GM19023 (cell line): ENCODE data around the gene CST9L.
A peak's percentile ranks its signal among the peaks of the same experiment; 100 is the strongest.

Experiments
- ATAC-seq: cut with Tn5 transposase; IDR thresholded peaks from one replicate; pipeline ENCODE4 v1.9.1; 2021; ENCODE audit warnings: mild to moderate bottlenecking, moderate library complexity; ENCODE audit not compliant: unreplicated experiment

Gene CST9L

GRCh38 chr20:23568320-23568970 lies at the start of gene CST9L:
Gene CST9L, minus strand, starts transcription at chr20:23568484. Its CDS starts 34 bp downstream, at chr20:23568450.
- ATAC-seq = no peak

- ATAC-seq = no peak
Measured at GRCh38 chr20:23614163-23614562, 45.9 kb upstream of the CST9L start.

- no peak for ATAC-seq
Measured at GRCh38 chr20:23613676-23614075, 45.4 kb upstream of the CST9L start.

- no peak for ATAC-seq
Measured at GRCh38 chr20:23612396-23612795, 44.1 kb upstream of the CST9L start.

GRCh38 chr20:23609486-23610109 lies 41.3 kb upstream of the CST9L start:
- ATAC-seq = no peak

GRCh38 chr20:23608251-23608846 lies 40.1 kb upstream of the CST9L start:
- no peak for ATAC-seq

- ATAC-seq = no peak
Measured at GRCh38 chr20:23607497-23608245, 39.4 kb upstream of the CST9L start.

GRCh38 chr20:23606652-23607049 lies 38.4 kb upstream of the CST9L start:
- peak; percentile 86 for ATAC-seq

- ATAC-seq = no peak
Measured at GRCh38 chr20:23605867-23606651, 37.8 kb upstream of the CST9L start, which contains the start of gene CST9. Gene CST9, minus strand, starts transcription at chr20:23605917. Its CDS starts 53 bp downstream, at chr20:23605864.

- ATAC-seq = no peak
Measured at GRCh38 chr20:23604306-23604705, 36.0 kb upstream of the CST9L start.

GRCh38 chr20:23603321-23603720 lies 35.0 kb upstream of the CST9L start:
- no peak for ATAC-seq

GRCh38 chr20:23602699-23603098 lies 34.4 kb upstream of the CST9L start:
- no peak for ATAC-seq

- ATAC-seq = no peak
Measured at GRCh38 chr20:23602241-23602640, 34.0 kb upstream of the CST9L start.

GRCh38 chr20:23601715-23602114 lies 33.4 kb upstream of the CST9L start:
- ATAC-seq = no peak

GRCh38 chr20:23598481-23598880 lies 30.2 kb upstream of the CST9L start:
- ATAC-seq = no peak

GRCh38 chr20:23596579-23597250 lies 28.4 kb upstream of the CST9L start:
- ATAC-seq = no peak

- no peak for ATAC-seq
Measured at GRCh38 chr20:23595941-23596340, 27.7 kb upstream of the CST9L start.

GRCh38 chr20:23588434-23589403 lies 20.4 kb upstream of the CST9L start:
- no peak for ATAC-seq

GRCh38 chr20:23587631-23588030 lies 19.3 kb upstream of the CST9L start:
- ATAC-seq = no peak
